T follicular helper cell (primary cell): Measurements from ENCODE around the gene GRIN2A.

Experiments used
- DNase-seq: peaks from one replicate; pipeline ENCODE4 v3.0.0-alpha.2; 2020; ENCODE audit warnings: low read depth

GRIN2A gene

GRCh38 chr16:10130538-10130937 is 51.7 kb downstream of the GRIN2A start:
- no peak for DNase-seq

- no peak for DNase-seq
Observed at GRCh38 chr16:10128397-10129258, 53.6 kb downstream of the GRIN2A start.

- no peak for DNase-seq
Observed at GRCh38 chr16:10126686-10127085, 55.5 kb downstream of the GRIN2A start.

- DNase-seq, result no peak
Observed at GRCh38 chr16:10123141-10123540, 59.1 kb downstream of the GRIN2A start.

GRCh38 chr16:10122546-10122945 is 59.7 kb downstream of the GRIN2A start:
- no peak for DNase-seq

- DNase-seq, result no peak
Observed at GRCh38 chr16:10121897-10122425, 60.3 kb downstream of the GRIN2A start.

- DNase-seq, result no peak
Observed at GRCh38 chr16:10121491-10121890, 60.7 kb downstream of the GRIN2A start.

- no peak for DNase-seq
Observed at GRCh38 chr16:10120953-10121352, 61.3 kb downstream of the GRIN2A start.

GRCh38 chr16:10114409-10114808 is 67.8 kb downstream of the GRIN2A start:
- no peak for DNase-seq

GRCh38 chr16:10113248-10113647 is 69.0 kb downstream of the GRIN2A start:
- no peak for DNase-seq

GRCh38 chr16:10112021-10112420 is 70.2 kb downstream of the GRIN2A start:
- no peak for DNase-seq

- no peak for DNase-seq
Observed at GRCh38 chr16:10111156-10111761, 71.0 kb downstream of the GRIN2A start.

GRCh38 chr16:10110552-10110951 is 71.7 kb downstream of the GRIN2A start:
- no peak for DNase-seq

GRCh38 chr16:10107081-10107480 is 75.1 kb downstream of the GRIN2A start:
- no peak for DNase-seq

- no peak for DNase-seq
Observed at GRCh38 chr16:10103700-10104099, 78.5 kb downstream of the GRIN2A start.

- no peak for DNase-seq
Observed at GRCh38 chr16:10103118-10103517, 79.1 kb downstream of the GRIN2A start.

GRCh38 chr16:10100829-10101228 is 81.4 kb downstream of the GRIN2A start:
- no peak for DNase-seq

GRCh38 chr16:10098991-10099390 is 83.2 kb downstream of the GRIN2A start:
- no peak for DNase-seq

GRCh38 chr16:10097271-10097670 is 85.0 kb downstream of the GRIN2A start:
- DNase-seq, result no peak

GRCh38 chr16:10093576-10093975 is 88.7 kb downstream of the GRIN2A start:
- DNase-seq, result no peak

GRCh38 chr16:10090816-10091215 is 91.4 kb downstream of the GRIN2A start:
- DNase-seq, result no peak

- no peak for DNase-seq
Observed at GRCh38 chr16:10088380-10088793, 93.8 kb downstream of the GRIN2A start.

GRCh38 chr16:10087151-10087550 is 95.1 kb downstream of the GRIN2A start:
- no peak for DNase-seq
